Lower lobe of right lung (tissue), 2 donors: ENCODE results near the gene ACER2. TPM values are rescaled to one million over a fixed set of nuclear protein-coding genes. Genes with fewer than 3 reads are reported as not detected.
"Not testable (repeated sequence)": the region's sequence is repeated elsewhere in the genome, so short reads cannot be mapped to it uniquely, and the experiment has no call there.

Experiments
- ATAC-seq, 2 donors: fragments of 200-7000 bp; cut with Tn5 transposase; one replicate each; pipeline ENCODE4 v1.9.1; 2020 to 2022; ENCODE audit warnings: mild to moderate bottlenecking in 2 of 2, moderate library complexity in 2 of 2
- DNase-seq: peaks from one replicate; pipeline ENCODE4 v3.0.0-alpha.2; 2020
- H3K27ac ChIP-seq: fragments of 200-600 bp; one replicate; pipeline ENCODE4 v1.8.0; 2022
- H3K27me3 ChIP-seq: fragments of 200-600 bp; one replicate; pipeline ENCODE4 v1.8.0; 2022; ENCODE audit warnings: low read depth
- H3K36me3 ChIP-seq: fragments of 200-600 bp; one replicate; pipeline ENCODE4 v1.8.0; 2022; ENCODE audit warnings: mild to moderate bottlenecking
- H3K4me1 ChIP-seq: fragments of 200-600 bp; one replicate; pipeline ENCODE4 v1.8.0; 2022
- H3K4me3 ChIP-seq: fragments of 200-600 bp; one replicate; pipeline ENCODE4 v1.8.0; 2022; ENCODE audit warnings: mild to moderate bottlenecking
- H3K9me3 ChIP-seq: fragments of 200-600 bp; one replicate; pipeline ENCODE4 v1.8.0; 2022
- intact Hi-C: fragments of 100-400 bp; cut with DNase I; formaldehyde crosslinking; loops from one replicate; pipeline ENCODE4 v1.11.0; 2022
- total RNA-seq: library from RNA; stranded (reverse); fragmentation: NEBNext Ultra II Directional; extraction: Animal tissue kit (Norgen Biotek cat#: 25700); gene quantifications from one replicate; pipeline ENCODE4 v1.2.1, GENCODE V29; 2021
- TF ChIP-seq, protein P1 (sequence below): fragments of 200-600 bp; IDR thresholded peaks from one replicate; pipeline ENCODE4 v1.8.0; 2022; ENCODE audit warnings: antibody characterized with exemption, mild to moderate bottlenecking
- donor health status: DM: no; HTN: yes; CAD: no; lungs with severe emphysema.

Gene ACER2
- total RNA-seq, 1 donor from 2014 or later = 5.9 TPM

DNA sequence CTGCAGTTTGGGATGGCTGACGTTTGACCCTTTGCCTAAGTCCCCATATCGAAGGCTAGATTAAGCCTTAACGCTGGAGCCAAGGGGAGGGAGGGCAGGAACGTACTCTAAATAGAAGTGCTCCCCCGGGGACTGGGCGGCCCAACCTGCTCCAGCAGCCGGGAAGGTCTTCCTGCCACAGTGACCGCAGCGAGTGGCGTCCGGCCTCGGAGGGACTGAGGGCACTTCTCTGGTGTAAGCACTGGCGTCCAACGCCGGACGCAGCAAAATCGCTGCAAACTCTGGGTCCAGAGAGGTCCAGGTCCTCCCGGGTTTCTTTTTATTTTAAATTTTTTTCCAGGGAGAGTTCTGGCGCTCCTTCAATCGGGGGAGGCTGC is 505 bp upstream of the ACER2 start:
- no peaks in the 10 kb centered on the region for H3K36me3 ChIP-seq
- H3K4me1 ChIP-seq = peaks cover 14% of the 10 kb centered on the region
- peak overlapping the region; percentile 84 for H3K27ac ChIP-seq
- intact Hi-C loops = no loop called here
- H3K4me3 ChIP-seq = peak overlapping the region; percentile 92
- DNase-seq (no peak), ATAC-seq (peak; percentile 53 to 56)
- no peaks in the 10 kb centered on the region for H3K27me3 ChIP-seq
- TF ChIP-seq, protein P1, sequence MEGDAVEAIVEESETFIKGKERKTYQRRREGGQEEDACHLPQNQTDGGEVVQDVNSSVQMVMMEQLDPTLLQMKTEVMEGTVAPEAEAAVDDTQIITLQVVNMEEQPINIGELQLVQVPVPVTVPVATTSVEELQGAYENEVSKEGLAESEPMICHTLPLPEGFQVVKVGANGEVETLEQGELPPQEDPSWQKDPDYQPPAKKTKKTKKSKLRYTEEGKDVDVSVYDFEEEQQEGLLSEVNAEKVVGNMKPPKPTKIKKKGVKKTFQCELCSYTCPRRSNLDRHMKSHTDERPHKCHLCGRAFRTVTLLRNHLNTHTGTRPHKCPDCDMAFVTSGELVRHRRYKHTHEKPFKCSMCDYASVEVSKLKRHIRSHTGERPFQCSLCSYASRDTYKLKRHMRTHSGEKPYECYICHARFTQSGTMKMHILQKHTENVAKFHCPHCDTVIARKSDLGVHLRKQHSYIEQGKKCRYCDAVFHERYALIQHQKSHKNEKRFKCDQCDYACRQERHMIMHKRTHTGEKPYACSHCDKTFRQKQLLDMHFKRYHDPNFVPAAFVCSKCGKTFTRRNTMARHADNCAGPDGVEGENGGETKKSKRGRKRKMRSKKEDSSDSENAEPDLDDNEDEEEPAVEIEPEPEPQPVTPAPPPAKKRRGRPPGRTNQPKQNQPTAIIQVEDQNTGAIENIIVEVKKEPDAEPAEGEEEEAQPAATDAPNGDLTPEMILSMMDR = no peak
- H3K9me3 ChIP-seq = no peaks in the 10 kb centered on the region

GRCh38 chr9:19409401-19410194 is 789 bp downstream of the ACER2 start:
- Histone ChIP-seq H3K36me3 (no peaks in the 10 kb centered on the region), H3K27ac (peak overlapping the region; percentile 84), H3K4me3 (peak overlapping the region; percentile 92), H3K4me1 (peaks cover 14% of the 10 kb centered on the region), H3K9me3 (no peaks in the 10 kb centered on the region), H3K27me3 (no peaks in the 10 kb centered on the region)
- intact Hi-C loops = no loop called here
- no peak for DNase-seq
- TF ChIP-seq, protein P1 = no peak
- ATAC-seq = peak; percentile 41 to 55

- intact Hi-C loops = no loop called here
- Histone ChIP-seq H3K9me3 (no peaks in the 10 kb centered on the region), H3K4me1 (peaks cover 14% of the 10 kb centered on the region), H3K36me3 (no peaks in the 10 kb centered on the region), H3K4me3 (peak overlapping the region; percentile 92), H3K27me3 (no peaks in the 10 kb centered on the region), H3K27ac (no peak overlapping the region)
- ATAC-seq = no peak
- no peak for DNase-seq
- TF ChIP-seq, protein P1 = no peak
Observed at GRCh38 chr9:19410195-19410503, 1.3 kb downstream of the ACER2 start.

GRCh38 chr9:19410594-19410993 is 1.8 kb downstream of the ACER2 start:
- H3K4me3 ChIP-seq = peak overlapping the region; percentile 92
- no peaks in the 10 kb centered on the region for H3K27me3 ChIP-seq
- ATAC-seq = no peak
- no peak for DNase-seq
- H3K27ac ChIP-seq = no peak overlapping the region
- TF ChIP-seq, protein P1 = no peak
- H3K9me3 ChIP-seq = no peaks in the 10 kb centered on the region
- H3K4me1 ChIP-seq = peaks cover 14% of the 10 kb centered on the region
- no peaks in the 10 kb centered on the region for H3K36me3 ChIP-seq
- intact Hi-C loops = no loop called here

DNA sequence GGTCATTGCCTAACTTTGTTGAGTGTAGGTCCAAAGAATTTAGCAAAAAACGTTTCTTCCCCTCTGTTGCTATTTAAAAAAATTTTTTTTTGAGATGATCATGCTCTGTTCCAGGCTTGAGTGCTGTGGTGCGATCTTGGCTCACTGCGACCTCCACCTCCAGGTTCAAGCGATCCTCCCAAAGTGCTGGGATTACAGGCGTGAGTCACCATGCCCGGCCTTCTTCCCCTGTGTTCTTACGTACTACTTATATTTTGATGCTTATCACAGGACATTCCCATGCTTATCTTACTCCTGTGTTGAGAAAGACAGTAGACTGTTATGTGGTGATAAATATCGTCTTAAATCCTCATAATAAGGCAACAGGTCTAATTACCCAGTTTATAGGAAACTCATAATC is 2.5 kb downstream of the ACER2 start:
- intact Hi-C loops = no loop called here
- no peak for ATAC-seq

GRCh38 chr9:19413456-19413855 is 4.6 kb downstream of the ACER2 start:
- H3K27ac ChIP-seq, H3K4me3 ChIP-seq, intact Hi-C loops, ATAC-seq, H3K36me3 ChIP-seq, H3K27me3 ChIP-seq, H3K9me3 ChIP-seq, DNase-seq: not testable (repeated sequence)
- H3K4me1 ChIP-seq = peaks cover 14% of the 10 kb centered on the region

More for the DNA sequence above, 2.5 kb downstream of the ACER2 start:
- H3K27me3 ChIP-seq = no peaks in the 10 kb centered on the region
- H3K4me1 ChIP-seq = peaks cover 14% of the 10 kb centered on the region
- H3K9me3 ChIP-seq = no peaks in the 10 kb centered on the region
- H3K4me3 ChIP-seq = no peak overlapping the region
- H3K27ac ChIP-seq = no peak overlapping the region
- H3K36me3 ChIP-seq = no peaks in the 10 kb centered on the region
- TF ChIP-seq, protein P1 = no peak
- no peak for DNase-seq
